Mesendoderm (in vitro differentiated cells): ENCODE measurements around the gene MAP4K2.

ENCODE experiments used
- DNase-seq: peaks from one replicate; pipeline ENCODE4 v3.0.0; 2013
- H2AK5ac ChIP-seq: 2 replicates; pipeline ENCODE4 v1.6.1; 2013; ENCODE audit warnings: low read length, inconsistent platforms
- H2BK120ac ChIP-seq: 2 replicates; pipeline ENCODE4 v1.6.1; 2013; ENCODE audit warnings: low read depth, mild to moderate bottlenecking, low read length, moderate library complexity, mixed read lengths
- H2BK15ac ChIP-seq: replicated peaks from 2 replicates; pipeline ENCODE4 v1.6.1; 2013; ENCODE audit warnings: low read depth, mild to moderate bottlenecking, moderate library complexity
- H2BK5ac ChIP-seq: 2 replicates; pipeline ENCODE4 v1.6.1; 2013; ENCODE audit warnings: low read length, inconsistent platforms
- H3K18ac ChIP-seq: 2 replicates; pipeline ENCODE4 v1.6.1; 2013; ENCODE audit warnings: mild to moderate bottlenecking, low read length, mixed read lengths
- H3K23ac ChIP-seq: one replicate; pipeline ENCODE4 v1.6.1; 2013; ENCODE audit warnings: low read length
- H3K27ac ChIP-seq: 2 replicates; pipeline ENCODE4 v1.5.1; 2013; ENCODE audit warnings: low read depth, mild to moderate bottlenecking, inconsistent platforms, low read length, moderate library complexity
- H3K27me3 ChIP-seq: 2 replicates; pipeline ENCODE4 v1.6.1; 2013; ENCODE audit warnings: low read length, control low read depth, mild to moderate bottlenecking, inconsistent platforms; ENCODE audit not compliant: insufficient read depth, poor library complexity
- H3K36me3 ChIP-seq: 2 replicates; pipeline ENCODE4 v1.6.1; 2013; ENCODE audit warnings: low read length, inconsistent platforms; ENCODE audit not compliant: control insufficient read depth, insufficient read depth
- H3K4ac ChIP-seq: one replicate; pipeline ENCODE4 v1.6.1; 2013; ENCODE audit warnings: low read depth, mild to moderate bottlenecking, low read length, moderate library complexity
- H3K4me1 ChIP-seq: 2 replicates; pipeline ENCODE4 v1.6.1; 2013; ENCODE audit warnings: low read depth, low read length, inconsistent platforms; ENCODE audit not compliant: control insufficient read depth
- H3K4me2 ChIP-seq: 2 replicates; pipeline ENCODE4 v1.6.1; 2013; ENCODE audit warnings: low read length
- H3K4me3 ChIP-seq: 2 replicates; pipeline ENCODE4 v1.5.1; 2013; ENCODE audit warnings: mild to moderate bottlenecking, low read length
- H3K56ac ChIP-seq: one replicate; pipeline ENCODE4 v1.6.1; 2013; ENCODE audit warnings: low read length
- H3K79me1 ChIP-seq: 2 replicates; pipeline ENCODE4 v1.6.1; 2013; ENCODE audit warnings: low read length, inconsistent platforms
- H3K79me2 ChIP-seq: 2 replicates; pipeline ENCODE4 v1.6.1; 2013; ENCODE audit warnings: mild to moderate bottlenecking, low read length; ENCODE audit not compliant: control insufficient read depth, insufficient read depth
- H3K9ac ChIP-seq: 2 replicates; pipeline ENCODE4 v1.6.1; 2013; ENCODE audit warnings: low read length, inconsistent platforms
- H4K5ac ChIP-seq: one replicate; pipeline ENCODE4 v1.6.1; 2013; ENCODE audit warnings: low read length
- H4K8ac ChIP-seq: one replicate; pipeline ENCODE4 v1.6.1; 2013; ENCODE audit warnings: low read depth, mild to moderate bottlenecking, control low read depth, low read length, moderate library complexity
- WGBS: extraction: QIAGEN DNeasy Blood & Tissue Kit; methylation state at CpG from one replicate; pipeline ENCODE4 v1.1.7; 2013; ENCODE audit warnings: low lambda C conversion rate, missing lambda C conversion rate; ENCODE audit not compliant: insufficient coverage; ENCODE audit errors: extremely low coverage; 5-methylcytosine and 5-hydroxymethylcytosine counted together

MAP4K2 gene

GRCh38 chr11:64766881-64767280, 36.1 kb downstream of the MAP4K2 start:
- no peaks in the 10 kb centered on the region for H3K4me1 ChIP-seq
- no peak overlapping the region for H3K9ac ChIP-seq
- H4K5ac ChIP-seq, result no peak overlapping the region
- no CpG with 5 or more reads among the region's 11 CpGs for WGBS
- peaks cover 12% of the 10 kb centered on the region for H3K79me1 ChIP-seq
- no peak overlapping the region for H3K23ac ChIP-seq
- no peak overlapping the region for H3K56ac ChIP-seq
- H3K36me3 ChIP-seq, result peaks cover 55% of the 10 kb centered on the region
- H2AK5ac ChIP-seq, result no peak overlapping the region
- no peak overlapping the region for H4K8ac ChIP-seq
- no peak overlapping the region for H3K4ac ChIP-seq
- no peak overlapping the region for H2BK15ac ChIP-seq
- no peaks in the 10 kb centered on the region for H3K27me3 ChIP-seq
- no peak overlapping the region for H2BK5ac ChIP-seq
- DNase-seq, result no peak
- H3K27ac ChIP-seq, result no peak overlapping the region
- peaks cover 15% of the 10 kb centered on the region for H3K79me2 ChIP-seq
- H3K4me3 ChIP-seq, result no peak overlapping the region
- no peak overlapping the region for H2BK120ac ChIP-seq
- H3K18ac ChIP-seq, result no peak overlapping the region
- H3K4me2 ChIP-seq, result no peak overlapping the region

- H3K27me3 ChIP-seq, result no peaks in the 10 kb centered on the region
- H2BK5ac ChIP-seq, result no peak overlapping the region
- H3K56ac ChIP-seq, result no peak overlapping the region
- no peak overlapping the region for H3K18ac ChIP-seq
- no peak overlapping the region for H3K4me2 ChIP-seq
- peaks cover 10% of the 10 kb centered on the region for H3K79me1 ChIP-seq
- H2BK120ac ChIP-seq, result no peak overlapping the region
- peaks cover 12% of the 10 kb centered on the region for H3K79me2 ChIP-seq
- H4K8ac ChIP-seq, result no peak overlapping the region
- H3K4me3 ChIP-seq, result no peak overlapping the region
- no CpG with 5 or more reads among the region's 42 CpGs for WGBS
- peaks cover 52% of the 10 kb centered on the region for H3K36me3 ChIP-seq
- DNase-seq, result no peak
- H3K23ac ChIP-seq, result no peak overlapping the region
- no peak overlapping the region for H2BK15ac ChIP-seq
- H3K9ac ChIP-seq, result no peak overlapping the region
- H4K5ac ChIP-seq, result no peak overlapping the region
- no peak overlapping the region for H2AK5ac ChIP-seq
- no peak overlapping the region for H3K4ac ChIP-seq
- no peaks in the 10 kb centered on the region for H3K4me1 ChIP-seq
- H3K27ac ChIP-seq, result no peak overlapping the region
Observed at GRCh38 chr11:64765851-64766665, 37.0 kb downstream of the MAP4K2 start.

- Histone ChIP-seq H2AK5ac (no peak overlapping the region), H3K36me3 (peaks cover 49% of the 10 kb centered on the region), H3K79me1 (peaks cover 10% of the 10 kb centered on the region), H3K27ac (peak overlapping the region; percentile 15), H2BK5ac (no peak overlapping the region), H3K4me3 (no peak overlapping the region), H3K23ac (no peak overlapping the region), H3K56ac (no peak overlapping the region), H3K4me2 (no peak overlapping the region), H4K5ac (no peak overlapping the region), H3K4ac (no peak overlapping the region), H3K9ac (no peak overlapping the region), H3K79me2 (peaks cover 12% of the 10 kb centered on the region), H2BK120ac (no peak overlapping the region), H3K27me3 (no peaks in the 10 kb centered on the region), H2BK15ac (no peak overlapping the region), H3K4me1 (no peaks in the 10 kb centered on the region), H4K8ac (no peak overlapping the region), H3K18ac (no peak overlapping the region)
- no CpG with 5 or more reads among the region's 30 CpGs for WGBS
- no peak for DNase-seq
Observed at GRCh38 chr11:64765291-64765850, 37.6 kb downstream of the MAP4K2 start.

DNA sequence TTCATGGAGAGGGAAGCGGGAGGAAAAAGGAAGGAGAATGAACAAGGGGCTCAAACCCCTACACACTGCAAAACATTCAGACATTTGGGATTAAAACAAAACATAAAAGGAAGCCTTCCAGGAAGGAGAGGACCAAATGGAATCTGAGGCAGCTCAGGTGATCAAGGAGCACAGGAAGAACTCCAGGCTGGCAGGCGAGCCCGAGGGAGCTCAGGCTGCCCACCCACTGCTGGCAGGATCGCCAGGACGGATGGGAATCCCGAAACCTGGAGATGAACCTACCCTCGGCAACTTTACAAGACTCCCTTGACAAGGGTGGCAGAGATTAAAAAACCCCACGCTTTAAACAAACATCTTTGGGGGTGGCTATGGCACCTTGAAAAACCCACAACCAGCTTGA, 38.3 kb downstream of the MAP4K2 start:
- H3K4ac ChIP-seq, result no peak overlapping the region
- H3K79me2 ChIP-seq, result peaks cover 12% of the 10 kb centered on the region
- H3K36me3 ChIP-seq, result peaks cover 44% of the 10 kb centered on the region
- no peak overlapping the region for H3K4me3 ChIP-seq
- H4K8ac ChIP-seq, result no peak overlapping the region
- no peak overlapping the region for H3K4me2 ChIP-seq
- no peak overlapping the region for H3K56ac ChIP-seq
- peaks cover 4% of the 10 kb centered on the region for H3K4me1 ChIP-seq
- H3K23ac ChIP-seq, result no peak overlapping the region
- no peak overlapping the region for H2BK15ac ChIP-seq
- no peaks in the 10 kb centered on the region for H3K27me3 ChIP-seq
- no peak overlapping the region for H2AK5ac ChIP-seq
- H4K5ac ChIP-seq, result no peak overlapping the region
- H3K27ac ChIP-seq, result no peak overlapping the region
- no peak overlapping the region for H3K18ac ChIP-seq
- no peak overlapping the region for H2BK120ac ChIP-seq
- DNase-seq, result no peak
- no CpG with 5 or more reads among the region's 8 CpGs for WGBS
- peaks cover 10% of the 10 kb centered on the region for H3K79me1 ChIP-seq
- no peak overlapping the region for H2BK5ac ChIP-seq
- H3K9ac ChIP-seq, result no peak overlapping the region

DNA sequence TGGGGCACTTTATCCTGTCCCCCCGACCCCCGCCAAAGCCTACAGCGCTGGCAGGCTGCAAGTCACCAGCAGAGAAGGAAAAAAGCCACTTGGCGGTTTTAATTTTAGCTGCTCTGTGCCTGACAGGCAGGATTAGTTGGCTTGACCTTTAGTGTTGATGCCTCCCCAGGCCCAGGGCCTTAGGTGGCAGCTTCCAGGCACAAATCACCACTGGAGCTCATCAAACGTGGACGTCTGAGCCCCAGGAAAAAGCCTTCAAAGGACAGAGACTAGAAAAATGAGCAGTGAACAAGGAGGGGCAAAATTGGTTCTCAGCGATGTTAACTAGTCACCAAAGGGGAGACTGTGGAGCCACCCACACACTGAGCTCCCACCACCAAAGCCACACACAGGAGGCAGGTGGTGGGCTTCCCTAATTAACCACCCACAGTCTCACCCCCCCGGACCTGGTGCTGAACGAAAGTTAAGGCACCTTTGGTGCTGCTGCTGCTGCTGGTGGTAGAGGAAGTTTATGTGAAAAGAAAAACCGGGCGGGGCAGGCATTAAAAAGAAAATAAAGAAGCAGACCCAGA, 38.9 kb downstream of the MAP4K2 start:
- H3K27me3 ChIP-seq, result no peaks in the 10 kb centered on the region
- H3K4me3 ChIP-seq, result no peak overlapping the region
- no peak overlapping the region for H2BK15ac ChIP-seq
- no peak overlapping the region for H4K8ac ChIP-seq
- peak overlapping the region; percentile 17 for H3K9ac ChIP-seq
- H4K5ac ChIP-seq, result no peak overlapping the region
- H2BK120ac ChIP-seq, result no peak overlapping the region
- H2AK5ac ChIP-seq, result no peak overlapping the region
- peak overlapping the region; percentile 65 for H3K27ac ChIP-seq
- H3K4me2 ChIP-seq, result no peak overlapping the region
- WGBS, result no CpG with 5 or more reads among the region's 11 CpGs
- no peak overlapping the region for H3K18ac ChIP-seq
- H2BK5ac ChIP-seq, result no peak overlapping the region
- H3K79me2 ChIP-seq, result peaks cover 11% of the 10 kb centered on the region
- no peak overlapping the region for H3K4ac ChIP-seq
- H3K23ac ChIP-seq, result no peak overlapping the region
- peaks cover 39% of the 10 kb centered on the region for H3K36me3 ChIP-seq
- no peak for DNase-seq
- peaks cover 10% of the 10 kb centered on the region for H3K79me1 ChIP-seq
- H3K4me1 ChIP-seq, result peaks cover 4% of the 10 kb centered on the region
- no peak overlapping the region for H3K56ac ChIP-seq
